ENCODE measurements around the gene APOO.

The APOO gene

GRCh38 chrX:23885803-23886202, 21.9 kb downstream of the APOO start:
- in situ Hi-C loops (cut with MboI; ENCODE audit: low sequenced_read_pairs, unreplicated experiment): no loop called here
- DNase-seq (ENCODE audit: low spot score): no peak
- no peak for TF ChIP-seq CTCF (IDR thresholded peaks at IDR 0.05; ENCODE audit: borderline replicate concordance, control extremely low read depth, extremely low read depth, insufficient read depth, missing control alignments)

DNA sequence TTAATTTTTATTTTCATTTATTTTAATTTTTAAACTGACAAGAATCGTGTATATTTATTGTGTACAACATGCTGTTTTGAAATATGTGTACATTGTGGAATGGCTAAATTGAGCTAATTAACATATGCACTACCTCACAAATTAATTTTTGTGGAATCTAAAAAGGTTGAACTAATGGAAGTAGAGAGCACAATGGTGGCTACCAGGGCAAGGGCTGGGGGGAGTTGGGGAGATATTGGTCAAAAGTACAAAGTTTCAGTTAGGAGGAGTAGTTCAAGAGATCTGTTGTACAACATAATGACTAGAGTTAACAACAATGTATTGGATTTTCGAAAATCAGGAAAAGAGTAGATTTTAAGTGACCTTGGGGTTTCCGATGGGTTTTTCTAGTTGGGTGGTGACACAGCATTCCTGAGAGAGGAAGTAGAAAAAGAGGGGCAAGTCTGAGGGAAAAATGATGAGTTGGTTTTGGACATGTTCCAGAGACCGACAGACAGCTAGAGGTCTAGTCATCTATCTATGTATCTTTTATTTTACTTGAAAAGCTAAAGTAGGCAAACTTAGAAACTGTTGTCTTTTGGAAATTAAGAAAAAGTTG, 23.2 kb downstream of the APOO start:
- in situ Hi-C loops (cut with MboI; ENCODE audit: low sequenced_read_pairs, unreplicated experiment): no loop called here
- DNase-seq (ENCODE audit: low spot score): no peak
- TF ChIP-seq CTCF (IDR thresholded peaks at IDR 0.05; ENCODE audit: borderline replicate concordance, control extremely low read depth, extremely low read depth, insufficient read depth, missing control alignments): no peak

- in situ Hi-C loops (cut with MboI; ENCODE audit: low sequenced_read_pairs, unreplicated experiment): no loop called here
- no peak for DNase-seq (ENCODE audit: low spot score)
- no peak for TF ChIP-seq CTCF (IDR thresholded peaks at IDR 0.05; ENCODE audit: borderline replicate concordance, control extremely low read depth, extremely low read depth, insufficient read depth, missing control alignments)
Measured at GRCh38 chrX:23883737-23884354, 23.9 kb downstream of the APOO start.

DNA sequence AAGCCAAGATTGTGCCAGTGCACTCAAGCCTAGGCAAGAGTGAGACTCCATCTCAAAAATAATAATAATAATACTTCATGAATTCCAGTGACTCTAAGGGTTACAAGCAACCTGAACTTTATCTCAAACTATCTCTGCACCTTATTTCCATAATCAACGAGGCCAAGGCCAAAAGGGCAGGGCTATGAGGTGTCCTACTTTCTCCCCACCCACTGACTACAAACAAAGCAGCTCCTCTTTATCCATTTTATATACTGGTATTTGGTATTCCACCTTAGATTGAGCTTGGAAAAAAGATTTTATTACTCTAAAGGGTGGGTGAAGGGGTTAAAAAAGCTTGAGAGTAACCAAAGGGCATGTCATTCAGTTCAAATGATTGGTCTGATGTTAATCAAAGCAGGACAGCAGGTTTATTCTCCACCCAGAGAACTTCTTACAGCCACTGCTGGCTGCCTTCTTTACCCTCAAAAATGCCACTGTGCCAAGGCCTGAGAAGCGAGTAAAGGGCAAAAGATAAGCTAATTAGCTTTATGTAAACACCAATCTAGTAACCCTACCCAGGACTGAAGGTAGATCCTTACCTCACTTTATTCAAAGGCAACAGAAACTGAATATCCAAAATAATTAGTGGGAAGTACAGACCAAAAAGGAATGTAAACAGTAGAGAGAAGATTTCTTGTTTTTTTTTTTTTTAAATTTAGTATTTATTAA, 28.2 kb downstream of the APOO start:
- DNase-seq (ENCODE audit: low spot score): no peak
- TF ChIP-seq CTCF (IDR thresholded peaks at IDR 0.05; ENCODE audit: borderline replicate concordance, control extremely low read depth, extremely low read depth, insufficient read depth, missing control alignments): no peak
- in situ Hi-C loops (cut with MboI; ENCODE audit: low sequenced_read_pairs, unreplicated experiment): no loop called here

- in situ Hi-C loops (cut with MboI; ENCODE audit: low sequenced_read_pairs, unreplicated experiment): no loop called here
- DNase-seq (ENCODE audit: low spot score): no peak
Measured at GRCh38 chrX:23871905-23872546, 35.7 kb downstream of the APOO start.

More at GRCh38 chrX:23871905-23872546, 35.7 kb downstream of the APOO start:
- TF ChIP-seq CTCF (IDR thresholded peaks at IDR 0.05; ENCODE audit: borderline replicate concordance, control extremely low read depth, extremely low read depth, insufficient read depth, missing control alignments): no peak
